DMS153 treated with DMSO at 0.1 percent for 48 hours (cell line): ENCODE results near the gene LRRC1.

Source experiments
- DNase-seq: peaks from one replicate; lab custom pipeline; 2025; ENCODE audit not compliant: unreplicated experiment; lab: John Stamatoyannopoulos, UW

LRRC1 gene

DNA sequence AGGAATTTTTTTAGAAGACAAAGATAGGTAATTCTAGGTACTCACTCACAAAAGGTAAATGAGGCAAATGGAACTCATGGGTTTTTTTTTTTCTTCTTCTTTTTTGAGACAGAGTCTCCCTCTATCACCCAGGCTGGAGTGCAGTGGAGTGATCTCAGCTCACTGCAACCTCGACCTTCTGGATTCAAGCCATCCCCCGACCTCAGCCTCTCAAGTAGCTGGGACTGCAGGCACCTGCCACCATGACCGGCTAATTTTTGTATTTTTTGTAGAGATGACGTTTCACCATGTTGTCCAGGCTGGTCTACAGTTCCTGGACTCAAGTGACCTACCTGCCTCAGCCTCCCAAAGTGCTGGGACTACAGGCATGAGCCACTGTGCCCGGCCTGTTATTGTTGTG, 126.1 kb downstream of the LRRC1 start:
- DNase-seq, result no peak

DNA sequence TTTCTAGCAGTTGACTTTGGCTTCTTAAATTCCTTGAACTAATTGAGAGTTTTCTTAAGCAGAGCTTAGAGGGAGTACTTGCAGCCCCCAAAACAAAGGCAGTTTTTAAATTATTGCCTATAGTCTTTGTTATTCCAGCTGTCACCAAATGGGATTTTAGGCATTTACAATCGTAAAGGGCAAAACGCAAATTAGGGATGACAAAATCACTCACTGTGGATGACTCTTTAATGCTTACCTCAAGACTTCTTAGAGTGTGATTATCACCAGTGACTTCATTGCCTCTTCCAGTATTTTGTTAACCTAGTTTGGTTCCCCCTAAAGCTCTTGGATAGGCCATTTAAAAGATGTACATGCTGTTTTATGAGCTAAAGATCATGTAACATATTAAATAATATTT, 126.8 kb downstream of the LRRC1 start:
- DNase-seq, result no peak

DNA sequence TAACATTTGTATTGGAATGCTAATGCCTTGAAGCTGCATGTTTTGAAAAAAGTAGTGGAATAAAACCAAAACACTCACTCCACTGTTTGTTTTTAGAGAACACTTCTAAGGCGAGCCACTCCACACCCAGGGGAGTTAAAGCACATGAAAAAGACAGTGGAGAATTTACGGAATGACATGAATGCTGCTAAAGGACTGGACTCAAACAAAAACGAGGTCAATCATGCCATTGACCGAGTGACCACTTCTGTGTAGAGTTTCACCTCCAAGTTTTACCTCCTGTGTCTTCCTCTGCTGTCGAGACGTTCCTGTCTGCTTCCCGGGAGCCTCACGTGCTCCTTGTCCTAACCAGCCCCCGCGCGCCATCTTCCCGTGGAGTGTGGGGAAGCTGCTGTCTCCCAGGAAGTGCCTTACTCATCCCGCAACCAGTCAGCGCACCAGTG, 127.8 kb downstream of the LRRC1 start:
- no peak for DNase-seq

DNA sequence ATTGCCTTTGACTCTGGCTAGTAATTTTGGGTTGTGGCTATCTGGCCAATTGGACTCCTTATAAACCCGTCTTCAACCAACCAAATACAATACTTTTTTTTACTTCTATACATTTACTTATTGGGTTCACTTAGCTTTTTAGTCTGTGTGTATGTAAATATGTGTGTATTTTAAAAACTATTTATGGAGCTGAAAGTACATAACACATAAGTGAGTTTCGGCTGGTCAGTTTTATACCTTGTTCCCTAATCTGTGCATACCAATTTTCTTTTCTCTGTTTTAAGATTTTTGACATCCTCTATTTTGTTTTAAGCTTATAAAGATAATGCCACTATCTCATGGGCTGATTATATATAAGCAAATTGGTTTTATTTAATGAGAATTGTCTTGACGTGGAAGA, 129.5 kb downstream of the LRRC1 start:
- no peak for DNase-seq

DNA sequence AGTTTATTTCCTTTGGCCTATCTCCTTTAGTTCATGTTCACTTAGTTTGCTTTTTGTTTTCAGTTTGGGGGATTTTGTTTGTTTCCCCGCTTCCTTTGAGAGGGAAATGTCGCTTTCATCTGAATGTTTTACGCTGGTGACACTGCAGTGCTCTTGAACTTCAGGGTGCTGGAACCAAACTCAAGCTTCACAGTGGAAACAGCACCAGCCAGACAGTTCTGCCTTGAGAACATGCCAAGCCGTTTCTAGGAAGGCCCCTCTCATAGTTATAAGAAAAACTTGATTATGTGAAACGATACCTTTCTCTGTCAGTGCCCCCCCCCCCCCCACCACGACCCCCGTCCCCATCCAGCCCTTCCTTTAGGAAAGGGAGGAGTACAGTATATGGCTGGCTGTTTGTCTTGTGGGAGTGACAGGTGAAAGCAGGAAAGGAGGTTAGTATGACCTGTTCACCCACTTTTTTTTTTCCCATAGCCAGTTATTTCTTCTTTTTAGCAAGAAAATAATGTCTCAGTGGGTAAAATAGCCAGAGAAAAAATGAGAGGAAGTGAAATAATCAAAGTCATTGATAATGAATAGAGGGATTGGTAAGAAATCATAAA, 130.1 kb downstream of the LRRC1 start:
- DNase-seq, result no peak

DNA sequence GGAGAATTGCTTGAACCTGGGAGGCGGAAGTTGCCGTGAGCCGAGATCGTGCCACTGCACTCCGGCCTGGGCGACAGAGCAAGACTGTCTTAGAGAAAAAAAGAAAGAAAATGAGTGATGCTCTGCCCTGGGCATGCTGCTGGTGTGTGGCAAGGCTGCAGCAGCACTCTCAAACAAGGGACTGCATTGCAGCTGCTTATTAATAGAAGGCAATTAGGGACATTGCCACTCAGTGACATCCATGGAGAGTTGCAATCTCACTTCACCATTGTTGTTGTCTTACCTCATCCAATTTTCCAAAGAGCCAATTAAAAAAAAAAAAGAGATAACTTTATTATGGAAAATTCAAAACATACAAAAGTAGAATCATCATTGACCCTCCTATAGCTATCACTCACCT, 131.1 kb downstream of the LRRC1 start:
- DNase-seq, result no peak

DNA sequence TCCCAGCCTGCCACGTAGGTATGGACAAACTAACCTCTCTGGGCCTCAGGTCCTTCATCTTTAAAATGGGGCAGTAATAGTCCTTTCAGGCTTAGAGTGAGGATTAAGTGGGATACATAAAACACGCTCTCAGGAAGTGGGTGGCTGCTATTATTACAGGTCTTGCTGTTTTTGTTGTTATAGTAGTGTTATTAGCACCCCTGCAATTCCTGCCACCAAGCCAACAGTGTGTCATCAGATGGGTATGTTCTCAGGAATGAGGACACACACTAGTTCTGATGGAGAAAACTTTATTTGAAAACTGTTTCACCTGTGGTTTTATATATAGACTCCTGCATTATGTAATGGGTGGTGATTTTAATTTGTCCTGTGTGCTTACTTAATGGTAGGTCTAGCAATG, 131.7 kb downstream of the LRRC1 start:
- DNase-seq, result no peak

DNA sequence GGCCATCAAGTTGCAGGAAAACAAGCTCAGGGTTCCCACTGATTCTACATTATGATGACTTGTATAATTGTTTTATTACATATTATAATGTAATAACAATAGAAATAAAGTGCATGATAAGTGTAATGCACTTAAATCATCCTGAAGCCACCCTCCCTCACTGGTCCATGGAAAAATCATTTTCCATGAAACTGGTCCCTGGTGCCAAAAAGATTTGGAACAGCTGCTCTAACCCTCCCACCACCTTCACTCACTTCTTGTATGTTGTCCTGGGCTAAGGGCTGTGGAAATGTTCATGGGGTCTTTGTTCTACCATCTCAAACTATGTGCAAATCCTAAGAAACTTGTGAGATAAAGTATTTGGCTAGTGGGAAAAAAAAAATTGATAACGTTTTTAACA, 133.8 kb downstream of the LRRC1 start:
- no peak for DNase-seq

DNA sequence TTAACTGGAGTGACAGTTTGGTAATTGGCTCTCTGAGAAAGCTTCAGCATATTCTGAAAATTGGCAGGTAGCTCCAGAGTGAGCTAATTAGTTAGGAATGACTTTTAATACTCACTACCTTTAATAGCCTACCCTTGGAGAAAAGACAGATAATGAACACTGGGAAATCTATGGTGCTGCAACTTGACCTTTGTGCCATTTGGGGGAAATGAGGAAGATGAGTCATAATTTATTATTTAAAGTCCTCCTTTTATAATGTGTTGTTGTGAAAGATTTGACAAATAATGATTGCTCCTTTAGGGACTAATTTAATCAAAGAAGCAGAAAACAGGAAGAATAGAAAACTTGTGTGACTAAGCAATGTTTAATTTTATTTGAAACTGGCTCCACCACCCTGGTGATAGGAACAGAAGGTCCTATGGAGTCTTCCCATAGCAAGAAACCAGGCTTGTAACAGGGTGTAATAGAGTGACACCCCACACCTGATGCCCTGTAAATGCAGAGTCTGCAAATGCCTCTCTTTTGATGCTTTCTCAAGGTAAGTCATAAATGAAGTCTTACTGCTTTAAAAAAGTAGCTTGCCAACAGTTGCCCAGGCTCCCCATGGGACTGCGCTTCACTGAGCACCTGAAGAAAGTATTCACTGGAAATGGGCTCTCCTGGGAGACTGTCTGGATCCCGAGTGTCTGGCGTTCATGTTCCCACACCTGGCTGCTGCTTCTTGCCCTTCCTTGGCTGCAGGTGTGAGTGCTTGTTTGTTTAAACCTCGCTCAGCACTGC, 134.4 kb downstream of the LRRC1 start:
- no peak for DNase-seq

DNA sequence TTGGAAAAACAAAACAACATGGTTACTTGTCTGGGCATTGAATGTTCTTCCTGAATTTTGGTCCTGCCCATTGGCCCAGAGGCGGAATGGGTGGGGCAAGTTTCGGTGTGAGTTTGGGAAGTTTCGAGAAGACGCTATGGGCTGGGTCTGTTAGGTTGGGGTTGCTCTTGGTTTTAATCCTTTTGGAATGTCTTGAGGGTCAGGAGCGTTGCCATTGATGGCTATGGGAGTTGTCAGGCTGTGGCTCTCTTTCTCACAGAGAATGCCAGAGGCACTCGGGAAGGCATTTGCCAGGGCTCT, 135.0 kb downstream of the LRRC1 start:
- DNase-seq, result no peak

DNA sequence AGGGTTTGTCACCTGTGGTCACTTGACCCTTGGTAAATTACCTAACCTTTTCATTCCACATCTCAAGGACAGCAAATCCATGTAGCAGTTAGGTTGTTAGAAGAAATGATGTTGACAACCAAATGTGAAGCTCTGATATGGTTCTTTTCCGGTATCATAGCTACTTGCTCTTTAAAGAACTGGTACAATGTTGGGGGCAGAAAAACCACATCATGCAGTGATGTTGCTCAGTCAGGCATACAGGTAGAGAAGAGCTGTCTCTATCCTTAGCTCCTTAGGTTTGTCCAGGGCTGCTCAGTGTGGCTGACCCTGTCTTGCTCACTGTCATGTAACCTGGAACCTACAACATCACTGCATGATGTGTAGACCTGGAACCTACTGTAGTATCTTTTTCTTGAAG, 135.5 kb downstream of the LRRC1 start:
- DNase-seq, result no peak

DNA sequence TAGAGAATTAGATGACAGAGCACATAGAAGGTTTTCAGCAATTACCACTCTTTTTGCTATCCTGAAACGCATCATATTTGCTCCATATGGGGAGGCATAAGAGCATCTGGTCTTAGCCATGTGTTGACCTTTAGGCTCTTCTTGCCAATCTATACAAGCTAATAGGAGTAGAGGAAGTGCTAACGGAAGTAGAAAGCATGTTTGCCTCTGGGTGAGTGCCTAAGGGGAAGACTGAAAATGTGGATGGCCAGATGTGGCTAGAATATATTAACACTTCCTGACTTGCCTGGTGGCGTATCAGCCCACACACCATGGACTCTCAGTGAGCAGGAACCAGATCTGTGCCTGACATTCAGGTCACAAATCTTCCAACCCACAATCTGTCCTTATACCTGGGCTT, 136.3 kb downstream of the LRRC1 start:
- DNase-seq, result no peak

DNA sequence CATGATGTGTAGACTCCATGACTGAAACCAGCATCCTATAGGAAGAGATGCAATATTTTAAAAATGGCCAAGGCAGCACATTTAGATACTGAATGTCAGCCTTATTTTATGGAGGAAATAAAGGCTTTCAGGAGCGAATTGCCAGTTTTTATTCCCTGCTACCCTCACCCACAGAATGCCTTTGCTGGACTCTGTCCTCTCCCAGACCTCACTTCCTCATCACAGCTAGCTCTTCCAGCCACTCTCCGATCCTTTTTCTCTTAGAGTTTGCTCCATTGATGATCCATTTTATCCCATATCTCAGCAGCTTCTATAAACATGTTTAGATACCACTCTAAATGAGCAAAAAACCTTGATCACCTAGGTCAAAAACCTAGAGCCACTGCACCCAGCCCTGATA, 137.7 kb downstream of the LRRC1 start:
- DNase-seq, result no peak

DNA sequence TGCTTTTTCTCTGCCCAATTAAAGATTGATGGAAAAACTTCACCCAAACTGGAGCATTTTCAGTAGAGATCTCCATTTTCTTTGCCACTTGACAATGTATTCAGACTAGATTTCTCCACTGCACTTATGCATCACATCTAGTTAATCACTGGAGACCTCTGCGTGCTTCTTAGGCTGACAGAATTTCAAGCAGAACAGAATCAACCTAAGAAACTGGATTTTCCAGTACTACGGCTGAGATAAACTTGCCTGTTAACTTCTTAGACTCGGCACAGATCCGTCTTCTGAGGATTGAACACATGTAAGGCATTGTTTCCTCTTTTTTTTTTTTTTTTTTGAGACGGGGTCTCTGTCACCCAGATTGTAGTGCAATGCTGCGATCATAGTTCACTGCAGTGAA, 139.2 kb downstream of the LRRC1 start:
- DNase-seq, result no peak

DNA sequence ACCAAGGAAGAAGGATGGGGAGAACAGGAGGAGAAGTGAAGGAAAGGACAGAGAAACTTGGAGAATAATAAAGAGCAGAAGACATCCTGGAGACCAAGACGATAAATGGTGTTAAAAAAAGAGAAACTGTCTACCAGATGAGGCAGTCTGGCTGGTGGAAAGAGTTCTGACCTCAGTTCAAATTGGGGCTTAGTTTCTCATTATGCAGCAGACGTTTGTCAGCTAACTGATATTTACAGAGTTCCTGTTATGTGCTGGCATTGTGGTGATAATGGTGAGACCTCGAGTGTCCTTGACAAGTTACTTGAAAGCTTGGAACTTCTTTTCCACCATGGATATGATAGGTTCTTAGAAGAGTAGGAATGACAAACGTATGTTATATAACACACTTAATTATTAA, 142.7 kb downstream of the LRRC1 start:
- no peak for DNase-seq

DNA sequence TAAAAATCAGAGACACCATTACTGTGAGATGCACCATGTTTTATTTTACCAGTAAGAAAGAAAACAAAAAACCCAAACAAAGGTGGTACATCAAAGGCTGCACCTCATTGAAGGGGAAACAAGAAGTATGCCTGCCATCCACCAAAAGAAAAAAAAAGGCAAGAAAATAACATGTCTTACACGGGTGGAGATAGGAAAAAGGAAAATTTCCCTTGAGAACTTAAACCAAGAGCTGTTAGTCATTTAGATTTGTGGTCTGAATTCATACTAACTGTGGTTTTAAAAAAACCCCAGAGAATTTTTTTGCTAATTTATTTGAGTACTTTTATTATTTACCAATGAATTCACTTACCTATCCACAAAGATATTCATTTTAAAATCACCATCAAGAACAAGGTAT, 144.0 kb downstream of the LRRC1 start:
- no peak for DNase-seq

DNA sequence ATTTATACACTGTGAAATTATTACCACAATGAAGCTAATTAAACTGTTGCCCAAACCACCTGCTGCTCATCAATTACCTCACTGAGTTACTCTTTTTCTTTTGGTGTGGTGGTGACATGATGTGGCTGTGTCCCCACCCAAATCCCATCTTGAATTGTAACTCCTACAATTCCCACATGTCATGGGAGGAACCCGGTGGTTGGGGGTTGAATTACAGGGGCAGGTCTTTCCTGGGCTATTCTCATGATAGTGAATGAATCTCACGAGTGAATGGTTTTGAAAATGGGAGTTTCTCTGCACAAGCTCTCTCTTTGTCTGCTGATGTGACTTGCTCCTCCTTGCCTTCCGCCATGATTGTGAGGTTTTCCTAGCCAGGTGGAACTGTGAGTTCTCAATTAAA, 145.0 kb downstream of the LRRC1 start:
- DNase-seq, result no peak

DNA sequence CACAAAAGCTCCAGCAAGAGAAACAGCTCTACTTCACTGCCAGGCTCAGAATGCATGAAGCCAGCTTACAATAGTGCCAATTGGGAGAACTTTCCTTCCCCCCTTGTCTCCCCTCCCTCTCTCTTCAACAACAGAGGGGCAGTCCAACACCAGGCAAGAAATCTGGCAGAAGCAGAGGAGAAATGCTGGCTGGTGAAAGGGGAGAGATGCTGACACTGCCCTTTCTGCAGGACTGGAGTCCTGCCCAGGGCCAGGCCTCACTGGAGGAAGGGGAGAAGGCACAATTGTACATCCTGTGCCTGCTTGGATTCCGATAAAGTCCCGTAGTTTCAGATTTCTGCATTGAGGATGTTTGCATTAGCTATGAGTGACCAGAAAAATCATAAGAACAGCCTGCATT, 148.6 kb downstream of the LRRC1 start:
- DNase-seq, result no peak

DNA sequence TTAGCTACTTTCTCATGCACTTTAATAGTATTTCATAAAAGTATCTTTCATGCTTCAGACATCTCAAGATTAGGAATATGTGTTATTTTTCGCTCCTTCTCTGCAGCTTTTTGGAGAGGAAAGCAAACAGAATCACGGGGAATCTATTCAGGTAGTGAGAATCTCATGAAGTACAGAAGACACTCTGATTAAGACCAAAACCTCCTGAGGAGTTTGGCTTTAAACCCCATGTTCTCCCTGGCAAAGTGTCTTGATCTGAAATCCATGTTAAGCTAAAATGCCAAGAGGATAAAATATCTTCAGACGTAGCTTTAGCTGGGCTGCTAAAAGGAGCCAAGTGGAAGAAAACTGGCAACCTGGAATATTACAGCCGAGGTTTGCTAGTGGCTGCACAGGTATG, 149.3 kb downstream of the LRRC1 start:
- DNase-seq, result no peak

DNA sequence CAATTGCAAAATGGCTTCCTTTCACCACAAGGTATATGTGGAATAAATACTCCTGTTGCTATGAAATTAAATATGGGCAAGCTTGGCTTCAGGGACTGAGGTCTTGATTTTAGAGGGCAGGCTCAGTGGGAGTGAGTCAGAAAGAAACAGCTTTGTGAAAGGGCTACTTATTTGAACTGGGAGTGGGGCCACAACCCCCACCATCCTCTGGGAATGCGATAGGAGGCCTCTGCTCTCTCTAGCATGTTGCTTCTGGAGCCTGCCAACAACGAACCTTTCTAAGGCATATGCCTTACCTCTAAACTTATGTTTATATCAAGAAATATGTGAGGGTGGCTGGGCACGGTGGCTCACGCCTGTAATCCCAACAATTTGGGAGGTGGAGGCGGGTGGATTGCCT, 149.7 kb downstream of the LRRC1 start:
- DNase-seq, result no peak

DNA sequence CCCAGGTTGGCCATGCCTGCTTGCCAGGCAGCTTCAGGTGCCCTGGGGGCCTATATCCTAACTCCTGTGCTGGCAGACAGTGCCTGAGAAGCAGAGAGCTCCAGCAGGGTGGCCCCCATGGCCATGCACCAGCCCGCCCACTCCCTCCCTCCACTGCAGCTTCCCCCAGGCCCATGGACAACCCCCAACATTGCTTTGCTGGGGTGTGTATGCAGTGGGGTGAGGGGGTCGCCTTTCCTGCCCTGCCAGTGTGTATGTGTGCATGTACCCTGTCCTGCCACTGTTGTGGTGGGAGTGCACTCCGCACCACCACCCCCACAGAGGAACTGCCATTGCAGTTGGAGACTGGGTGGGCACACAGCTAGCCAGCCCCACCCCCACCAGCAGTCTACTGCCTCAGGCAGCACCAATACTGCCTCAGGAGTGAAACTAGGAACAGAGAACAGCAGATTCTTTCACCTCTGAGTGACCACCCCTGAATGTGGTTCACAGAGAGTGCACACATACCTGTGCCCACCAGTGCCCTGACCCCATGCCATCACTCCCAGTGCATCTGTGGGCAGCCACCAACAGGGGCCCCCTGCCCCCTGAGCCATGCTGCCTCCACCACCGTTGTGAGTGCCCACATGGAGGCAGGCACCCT, 151.1 kb downstream of the LRRC1 start:
- no peak for DNase-seq

DNA sequence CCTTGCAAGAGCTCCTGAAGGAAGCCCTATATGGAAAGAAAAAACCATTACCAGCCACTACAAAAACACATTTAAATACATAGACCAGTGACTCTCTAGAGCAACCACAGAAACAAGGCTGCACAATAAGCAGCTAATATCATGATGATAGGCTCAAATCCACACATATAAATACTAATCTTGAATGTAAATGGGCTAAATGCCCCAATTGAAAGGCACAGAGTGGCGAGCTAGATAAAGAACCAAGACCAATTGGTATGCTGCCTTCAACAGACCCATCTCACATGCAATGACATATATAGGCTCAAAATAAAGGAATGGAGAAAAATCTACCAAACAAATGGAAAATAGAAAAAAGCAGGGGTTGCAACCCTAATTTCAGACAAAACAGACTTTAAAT, 153.0 kb downstream of the LRRC1 start:
- no peak for DNase-seq

DNA sequence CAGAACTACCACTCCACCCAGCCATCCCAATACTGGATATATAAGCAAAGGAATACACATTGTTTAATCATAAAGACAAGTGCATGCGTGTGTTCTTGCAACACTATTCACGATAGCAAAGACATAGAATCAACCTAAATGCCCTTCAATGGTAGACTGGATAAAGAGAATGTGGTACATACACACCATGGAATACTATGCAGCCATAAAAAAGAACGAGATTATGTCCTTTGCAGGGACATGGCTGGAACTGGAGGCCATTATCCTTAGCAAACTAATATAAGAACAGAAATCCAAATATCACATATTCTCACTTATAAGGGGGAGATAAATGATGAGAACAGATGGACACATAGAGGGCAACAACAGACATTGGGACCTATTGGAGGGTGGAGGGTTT, 156.6 kb downstream of the LRRC1 start:
- no peak for DNase-seq
